WI38 (cell line): ENCODE results near the gene GLCE.
"Not testable (repeated sequence)": the region's sequence is repeated elsewhere in the genome, so short reads cannot be mapped to it uniquely, and the experiment has no call there.

ENCODE experiments used
- H3K4me3 ChIP-seq: 2 replicates; pipeline ENCODE4 v1.5.1; 2011; ENCODE audit warnings: low read depth, mild to moderate bottlenecking, control low read depth, low read length
- CTCF ChIP-seq: IDR thresholded peaks from 2 replicates; pipeline ENCODE4 v1.5.1; 2012; ENCODE audit warnings: low read depth, mild to moderate bottlenecking, control low read depth, low read length

The GLCE gene

GRCh38 chr15:69153046-69153445, 7.4 kb upstream of the GLCE start:
- no peak overlapping the region for H3K4me3 ChIP-seq
- no peak for TF ChIP-seq CTCF

- H3K4me3 ChIP-seq = not testable (repeated sequence)
These were observed 6.8 kb upstream of the GLCE start for GRCh38 chr15:69153587-69153986.

- no peak for TF ChIP-seq CTCF
These were observed 6.4 kb upstream of the GLCE start for GRCh38 chr15:69154078-69154477.

GRCh38 chr15:69154684-69155083, 5.8 kb upstream of the GLCE start:
- H3K4me3 ChIP-seq = no peak overlapping the region
- TF ChIP-seq CTCF = no peak

More at GRCh38 chr15:69154078-69154477, 6.4 kb upstream of the GLCE start:
- H3K4me3 ChIP-seq = no peak overlapping the region

- no peak overlapping the region for H3K4me3 ChIP-seq
- no peak for TF ChIP-seq CTCF
These were observed 3.6 kb upstream of the GLCE start for GRCh38 chr15:69156736-69157381.

- no peak overlapping the region for H3K4me3 ChIP-seq
- no peak for TF ChIP-seq CTCF
These were observed 2.1 kb upstream of the GLCE start for GRCh38 chr15:69158201-69158842.

GRCh38 chr15:69158843-69159240, 1.6 kb upstream of the GLCE start:
- TF ChIP-seq CTCF = no peak
- H3K4me3 ChIP-seq = no peak overlapping the region

- no peak for TF ChIP-seq CTCF
- H3K4me3 ChIP-seq = peak overlapping the region; percentile 94
These were observed 662 bp upstream of the GLCE start for GRCh38 chr15:69159805-69160140.
